GM18951 (cell line): ENCODE measurements around the gene FAM114A2.

Experiments used
- POLR2A ChIP-seq: IDR thresholded peaks from 4 replicates; pipeline ENCODE4 v1.6.1; 2011; ENCODE audit warnings: mild to moderate bottlenecking; ENCODE audit not compliant: insufficient read length, insufficient read depth; ENCODE audit errors: extremely low read depth
- in situ Hi-C: fragments of 300-500 bp; cut with MboI; formaldehyde crosslinking; loops from one replicate; pipeline ENCODE4 v1.12.0; 2022; ENCODE audit warnings: low sequenced_read_pairs, mixed read lengths, inconsistent platforms; ENCODE audit not compliant: unreplicated experiment

FAM114A2 gene

GRCh38 chr5:154038707-154039457 lies at the start of gene FAM114A2, which contains the start of gene MFAP3:
FAM114A2 (minus strand) TSS chr5:154038910; CDS start chr5:154034953, 3,957 bp downstream.
MFAP3 (plus strand) TSS chr5:154038967; CDS start chr5:154049723, 10,756 bp downstream.
- in situ Hi-C loops: no loop called here
- peak; percentile 97 for TF ChIP-seq POLR2A

- no peak for TF ChIP-seq POLR2A
- in situ Hi-C loops: loop anchor here (25.0 kb wide), 1 partner anchor 525 kb away; no protein-coding TSS in a partner anchor
Observed at GRCh38 chr5:154087260-154087659, 48.5 kb upstream of the FAM114A2 start.

GRCh38 chr5:154086641-154087040 lies 47.9 kb upstream of the FAM114A2 start:
- TF ChIP-seq POLR2A: no peak
- in situ Hi-C loops: loop anchor here (25.0 kb wide), 1 partner anchor 526 kb away; no protein-coding TSS in a partner anchor

- TF ChIP-seq POLR2A: no peak
- in situ Hi-C loops: loop anchor here (25.0 kb wide), 1 partner anchor 526 kb away; no protein-coding TSS in a partner anchor
Observed at GRCh38 chr5:154086146-154086545, 47.4 kb upstream of the FAM114A2 start.

GRCh38 chr5:154084062-154084639 lies 45.4 kb upstream of the FAM114A2 start:
- no peak for TF ChIP-seq POLR2A
- in situ Hi-C loops: loop anchor here (25.0 kb wide), 1 partner anchor 528 kb away; no protein-coding TSS in a partner anchor

- in situ Hi-C loops: loop anchor here (25.0 kb wide), 1 partner anchor 531 kb away; no protein-coding TSS in a partner anchor
- TF ChIP-seq POLR2A: no peak
Observed at GRCh38 chr5:154081246-154081645, 42.5 kb upstream of the FAM114A2 start.

- in situ Hi-C loops: loop anchor here (5.0 to 25.0 kb wide), 3 partner anchors 107 to 534 kb away; no protein-coding TSS in a partner anchor
Observed at GRCh38 chr5:154078272-154078671, 39.6 kb upstream of the FAM114A2 start.

GRCh38 chr5:154077696-154078095 lies 39.0 kb upstream of the FAM114A2 start:
- in situ Hi-C loops: loop anchor here (5.0 to 25.0 kb wide), 3 partner anchors 107 to 535 kb away; no protein-coding TSS in a partner anchor
- no peak for TF ChIP-seq POLR2A

More at GRCh38 chr5:154078272-154078671, 39.6 kb upstream of the FAM114A2 start:
- no peak for TF ChIP-seq POLR2A

GRCh38 chr5:154076240-154076922 lies 37.7 kb upstream of the FAM114A2 start:
- TF ChIP-seq POLR2A: no peak
- in situ Hi-C loops: loop anchor here (5.0 to 25.0 kb wide), 3 partner anchors 108 to 536 kb away; no protein-coding TSS in a partner anchor

GRCh38 chr5:154072414-154073171 lies 33.9 kb upstream of the FAM114A2 start:
- TF ChIP-seq POLR2A: no peak
- in situ Hi-C loops: loop anchor here (10.0 kb wide), 1 partner anchor 112 kb away; no protein-coding TSS in a partner anchor

GRCh38 chr5:154071799-154072413 lies 33.2 kb upstream of the FAM114A2 start:
- no peak for TF ChIP-seq POLR2A
- in situ Hi-C loops: loop anchor here (10.0 kb wide), 1 partner anchor 113 kb away; no protein-coding TSS in a partner anchor

GRCh38 chr5:154069854-154070253 lies 31.1 kb upstream of the FAM114A2 start:
- in situ Hi-C loops: loop anchor here (10.0 kb wide), 1 partner anchor 115 kb away; no protein-coding TSS in a partner anchor

GRCh38 chr5:154065971-154066370 lies 27.3 kb upstream of the FAM114A2 start:
- no peak for TF ChIP-seq POLR2A
- in situ Hi-C loops: no loop called here
